ENCODE measurements around the gene TJAP1.
"Not testable (repeated sequence)": the region's sequence is repeated elsewhere in the genome, so short reads cannot be mapped to it uniquely, and the experiment has no call there.

DNA sequence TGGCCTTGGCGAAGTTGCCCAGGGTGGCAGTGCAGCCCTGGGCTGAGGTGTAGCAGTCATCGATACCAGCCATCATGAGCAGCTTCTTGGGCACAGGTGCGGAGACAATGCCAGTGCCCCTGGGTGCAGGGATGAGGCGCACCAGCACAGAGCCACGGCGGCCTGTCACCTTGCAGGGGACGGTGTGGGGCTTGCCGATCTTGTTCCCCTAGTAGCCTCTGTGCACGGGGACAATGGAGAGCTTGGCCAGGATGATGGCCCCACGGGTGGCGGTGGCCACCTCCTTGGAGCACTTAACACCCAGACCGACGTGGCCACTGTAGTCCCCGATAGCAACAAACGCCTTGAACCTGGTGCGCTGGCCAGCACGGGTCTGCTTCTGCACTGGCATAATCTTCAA is 61.6 kb downstream of the TJAP1 start:
- TF ChIP-seq, protein P1, sequence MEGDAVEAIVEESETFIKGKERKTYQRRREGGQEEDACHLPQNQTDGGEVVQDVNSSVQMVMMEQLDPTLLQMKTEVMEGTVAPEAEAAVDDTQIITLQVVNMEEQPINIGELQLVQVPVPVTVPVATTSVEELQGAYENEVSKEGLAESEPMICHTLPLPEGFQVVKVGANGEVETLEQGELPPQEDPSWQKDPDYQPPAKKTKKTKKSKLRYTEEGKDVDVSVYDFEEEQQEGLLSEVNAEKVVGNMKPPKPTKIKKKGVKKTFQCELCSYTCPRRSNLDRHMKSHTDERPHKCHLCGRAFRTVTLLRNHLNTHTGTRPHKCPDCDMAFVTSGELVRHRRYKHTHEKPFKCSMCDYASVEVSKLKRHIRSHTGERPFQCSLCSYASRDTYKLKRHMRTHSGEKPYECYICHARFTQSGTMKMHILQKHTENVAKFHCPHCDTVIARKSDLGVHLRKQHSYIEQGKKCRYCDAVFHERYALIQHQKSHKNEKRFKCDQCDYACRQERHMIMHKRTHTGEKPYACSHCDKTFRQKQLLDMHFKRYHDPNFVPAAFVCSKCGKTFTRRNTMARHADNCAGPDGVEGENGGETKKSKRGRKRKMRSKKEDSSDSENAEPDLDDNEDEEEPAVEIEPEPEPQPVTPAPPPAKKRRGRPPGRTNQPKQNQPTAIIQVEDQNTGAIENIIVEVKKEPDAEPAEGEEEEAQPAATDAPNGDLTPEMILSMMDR (conservative IDR thresholded peaks at IDR 0.05): not testable (repeated sequence)
- not testable (repeated sequence) for TF ChIP-seq ZFX (IDR thresholded peaks at IDR 0.05)

Data from C4-2B (cell line).